Mammary epithelial cell (primary cell): ENCODE measurements around the gene UMPS.

Source experiments
- CTCF ChIP-seq, 2 donors: IDR thresholded peaks in 1 of 2; conservative IDR thresholded peaks in 1 of 2; 2 replicates each; pipeline ENCODE4 v1.5.1; 2011 to 2012; ENCODE audit warnings: inconsistent platforms in 2 of 2, low read length in 2 of 2, mild to moderate bottlenecking in 2 of 2, control low read depth in 1 of 2, low read depth in 1 of 2; ENCODE audit not compliant: insufficient read depth in 1 of 2; ENCODE audit errors: extremely low read depth in 1 of 2
- EZH2 ChIP-seq: IDR thresholded peaks from 2 replicates; pipeline ENCODE4 v1.6.1; 2012; ENCODE audit warnings: low read length, inconsistent platforms, borderline replicate concordance

- TF ChIP-seq CTCF (conservative IDR thresholded peaks at IDR 0.05 in 1 of 2, IDR thresholded peaks at IDR 0.05 in 1 of 2; ENCODE audit: extremely low read depth in 1 of 2, insufficient read depth in 1 of 2, low read depth in 1 of 2, low read length in 2 of 2) = no peak
- no peak for TF ChIP-seq EZH2
Observed at GRCh38 chr3:124791639-124792151, 61.4 kb downstream of the UMPS start.
